Hypothalamus (tissue), 51 donors: ENCODE measurements around the gene ERCC1.
A peak's percentile ranks its signal among the peaks of the same experiment; 100 is the strongest.

Experiments used
- DNase-seq, 51 donors: peaks; one replicate each; lab custom pipeline; 2025; lab: John Stamatoyannopoulos, UW

The ERCC1 gene

GRCh38 chr19:45423589-45424190 lies at the start of gene ERCC1:
ERCC1 (minus strand) TSS chr19:45423917; CDS start chr19:45423374, 543 bp downstream.
- peak; percentile 40 to 96 (median 88) for DNase-seq

GRCh38 chr19:45473367-45473681 lies 49.6 kb upstream of the ERCC1 start:
- no peak for DNase-seq

GRCh38 chr19:45472563-45473366 lies 49.0 kb upstream of the ERCC1 start:
- DNase-seq, result peak in 1 of 51 donors; percentile 13

- no peak for DNase-seq
Measured at GRCh38 chr19:45471931-45472562, 48.3 kb upstream of the ERCC1 start.

- no peak for DNase-seq
Measured at GRCh38 chr19:45471111-45471930, 47.6 kb upstream of the ERCC1 start.

GRCh38 chr19:45470762-45471081 lies 47.0 kb upstream of the ERCC1 start:
- no peak for DNase-seq

- DNase-seq, result peak in 4 of 51 donors; percentile 38 to 52 (median 48)
Measured at GRCh38 chr19:45469945-45470761, 46.4 kb upstream of the ERCC1 start.

- peak; percentile 25 to 92 (median 78) for DNase-seq
Measured at GRCh38 chr19:45469132-45469944, 45.6 kb upstream of the ERCC1 start.

GRCh38 chr19:45468803-45469131 lies 45.0 kb upstream of the ERCC1 start:
- peak in 1 of 51 donors; percentile 46 for DNase-seq

- peak in 3 of 51 donors; percentile 34 to 60 (median 58) for DNase-seq
Measured at GRCh38 chr19:45468159-45468651, 44.5 kb upstream of the ERCC1 start.

- peak; percentile 84 to 100 (median 94) for DNase-seq
Measured at GRCh38 chr19:45467456-45468158, 43.9 kb upstream of the ERCC1 start, which contains the start of gene FOSB. FOSB (plus strand) TSS chr19:45467996; CDS start chr19:45468587, 591 bp downstream.

GRCh38 chr19:45467115-45467455 lies 43.4 kb upstream of the ERCC1 start:
- peak in 1 of 51 donors; percentile 48 for DNase-seq

GRCh38 chr19:45464852-45465441 lies 41.2 kb upstream of the ERCC1 start:
- no peak for DNase-seq

GRCh38 chr19:45464274-45464673 lies 40.6 kb upstream of the ERCC1 start:
- no peak for DNase-seq

- no peak for DNase-seq
Measured at GRCh38 chr19:45463241-45463640, 39.5 kb upstream of the ERCC1 start.

GRCh38 chr19:45462174-45462573 lies 38.5 kb upstream of the ERCC1 start:
- DNase-seq, result no peak

- DNase-seq, result no peak
Measured at GRCh38 chr19:45460807-45461347, 37.2 kb upstream of the ERCC1 start.

GRCh38 chr19:45457776-45458175 lies 34.1 kb upstream of the ERCC1 start:
- DNase-seq, result no peak
